ENCODE results near the gene AUTS2.

- TF ChIP-seq CTCF (conservative IDR thresholded peaks at IDR 0.05; ENCODE audit: low read length): no peak
- TF ChIP-seq EZH2phosphoT487 (IDR thresholded peaks at IDR 0.05; ENCODE audit: borderline replicate concordance): no peak
Observed at GRCh38 chr7:70600993-70601392, 1002.7 kb downstream of the AUTS2 start.
